HepG2 (cell line): Measurements from ENCODE around the gene PFDN2. TPM values are rescaled to one million over a fixed set of nuclear protein-coding genes. Genes with fewer than 3 reads are reported as not detected.

ENCODE experiments used
- AGO2 ChIP-seq: fragments of 200-400 bp; formaldehyde crosslinking; optimal IDR thresholded peaks from 2 replicates; pipeline ENCODE3; 2017; ENCODE audit warnings: mild to moderate bottlenecking, low read depth, low read length, moderate library complexity
- ATF1 ChIP-seq: IDR thresholded peaks from 2 replicates; pipeline ENCODE4 v1.6.1; 2016; ENCODE audit warnings: mild to moderate bottlenecking, control low read depth
- CBX5 ChIP-seq: sonication (generic); formaldehyde crosslinking; IDR thresholded peaks from 2 replicates; pipeline ENCODE4 v1.4.0; 2020; ENCODE audit warnings: missing genetic modification reagents, borderline replicate concordance
- GMEB2 ChIP-seq: IDR thresholded peaks from 2 replicates; pipeline ENCODE4 v1.6.1; 2016; ENCODE audit warnings: missing biosample characterization, missing genetic modification reagents, low read depth
- MEIS1 ChIP-seq: sonication (generic); formaldehyde crosslinking; IDR thresholded peaks from 2 replicates; pipeline ENCODE4 v1.9.0; 2021; ENCODE audit warnings: mild to moderate bottlenecking, missing genetic modification reagents, moderate library complexity, borderline replicate concordance
- SAFB2 ChIP-seq: sonication (generic); formaldehyde crosslinking; IDR thresholded peaks from 2 replicates; pipeline ENCODE4 v1.5.1; 2020; ENCODE audit warnings: missing genetic modification reagents, low read depth, mild to moderate bottlenecking, borderline replicate concordance
- SETDB1 ChIP-seq: sonication (generic); formaldehyde crosslinking; IDR thresholded peaks from 2 replicates; pipeline ENCODE4 v1.5.1; 2020; ENCODE audit warnings: missing genetic modification reagents, mild to moderate bottlenecking, borderline replicate concordance
- ZFAT ChIP-seq: sonication (generic); formaldehyde crosslinking; conservative IDR thresholded peaks from 2 replicates; pipeline ENCODE4 v1.8.1; 2023; ENCODE audit warnings: missing genetic modification reagents, inconsistent platforms
- ZNF205 ChIP-seq: IDR thresholded peaks from 2 replicates; pipeline ENCODE4 v1.6.1; 2018; ENCODE audit warnings: missing biosample characterization, missing genetic modification reagents
- ZNF619 ChIP-seq: sonication (generic); formaldehyde crosslinking; IDR thresholded peaks from 2 replicates; pipeline ENCODE4 v1.4.0; 2020; ENCODE audit warnings: mild to moderate bottlenecking, missing genetic modification reagents
- ZNF713 ChIP-seq: sonication (generic); formaldehyde crosslinking; IDR thresholded peaks from 2 replicates; pipeline ENCODE4 v1.4.0; 2020; ENCODE audit warnings: mild to moderate bottlenecking, missing genetic modification reagents
- ZNF768 ChIP-seq: sonication (generic); formaldehyde crosslinking; IDR thresholded peaks from 2 replicates; pipeline ENCODE4 v1.4.0; 2020; ENCODE audit warnings: missing genetic modification reagents
- polyA plus RNA-seq, 8 experiments: library from polyadenylated mRNA; depleted of rRNA in 3 of 8; stranded (reverse) in 7 of 8; unstranded in 1 of 8; fragments of >200 nt; fragmentation: Illumina TruSeq in 4 of 8; extraction: Trizol in 4 of 8; gene quantifications; 2 replicates each; pipeline versions ENCODE4 v1.2.1 to v1.2.3, GENCODE V29; 2011 to 2016; ENCODE audit warnings: low read depth in 4 of 8, missing spikeins in 1 of 8, mixed read lengths in 1 of 8; ENCODE audit not compliant: insufficient read depth in 1 of 8
- total RNA-seq, 5 experiments: library from RNA; depleted of rRNA; stranded (reverse); fragments of >200 nt; fragmentation: Illumina TruSeq; extraction: Trizol; gene quantifications; 2 replicates each; pipeline ENCODE4 v1.2.3, GENCODE V29; 2016; ENCODE audit warnings: low read depth in 1 of 5
- TF ChIP-seq, protein P1 (sequence below): sonication (generic); formaldehyde crosslinking; IDR thresholded peaks from 2 replicates; pipeline ENCODE4 v1.4.0; 2020; ENCODE audit warnings: missing genetic modification reagents
- TF ChIP-seq, protein P2 (sequence below): sonication (generic); formaldehyde crosslinking; IDR thresholded peaks from 2 replicates; pipeline ENCODE4 v1.4.0; 2020; ENCODE audit warnings: missing genetic modification reagents, borderline replicate concordance
- TF ChIP-seq, protein P3 (sequence below): sonication (generic); formaldehyde crosslinking; IDR thresholded peaks from 2 replicates; pipeline ENCODE4 v1.5.1; 2020; ENCODE audit warnings: mild to moderate bottlenecking, missing genetic modification reagents, moderate library complexity

The PFDN2 gene
- total and polyA plus RNA-seq, 2 of the 13 experiments (the other 11 are each of a cell fraction or from before 2014, with no cell fraction given), result 62.6 to 63.6 TPM

DNA sequence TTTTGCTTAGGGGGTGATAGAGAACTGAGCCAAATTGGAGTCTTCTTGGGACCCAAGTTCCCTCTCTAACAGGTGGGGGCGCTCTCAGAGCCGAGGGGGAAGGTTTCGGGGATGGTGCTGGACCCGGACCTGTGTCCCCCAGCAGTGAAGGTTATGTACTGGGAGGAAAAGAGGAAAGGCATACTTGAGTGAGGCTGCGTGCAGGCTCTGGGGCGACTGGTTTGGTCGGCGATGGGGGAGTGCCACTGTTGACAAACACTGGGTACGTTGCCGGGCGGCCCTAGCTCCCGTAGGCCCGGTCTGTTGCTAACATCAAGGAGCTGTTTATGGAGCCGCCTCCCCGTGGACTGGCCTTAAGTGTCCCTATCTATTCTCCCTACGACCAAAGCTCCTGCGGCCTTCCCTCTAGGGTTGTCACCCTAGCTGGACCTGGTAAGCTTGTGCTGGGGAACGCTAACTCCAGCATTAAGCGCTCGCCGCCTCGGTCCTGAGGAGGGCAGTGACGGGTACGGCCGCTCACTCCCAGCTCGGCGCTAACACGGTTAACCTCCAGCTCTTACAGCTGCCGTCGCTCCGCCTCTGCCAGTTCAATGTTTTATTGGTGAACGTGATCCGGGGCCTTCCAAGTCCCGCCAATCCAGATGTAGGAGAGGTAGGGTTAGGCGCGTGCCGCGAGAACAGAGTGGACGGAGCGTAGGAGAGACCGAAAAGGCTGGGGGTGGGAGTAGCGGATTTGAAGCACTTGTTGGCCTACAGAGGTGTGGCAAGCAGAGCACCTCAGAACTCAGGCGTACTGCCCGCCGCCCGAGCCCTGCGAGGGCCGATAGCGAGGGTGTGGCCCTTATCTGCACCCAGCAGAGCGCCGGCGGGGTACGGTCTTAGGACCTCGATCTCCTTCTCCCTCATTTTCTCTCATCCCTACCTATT, 48.2 kb upstream of the PFDN2 start, which contains the start of gene PPOX (continued):
- TF ChIP-seq, protein P1, sequence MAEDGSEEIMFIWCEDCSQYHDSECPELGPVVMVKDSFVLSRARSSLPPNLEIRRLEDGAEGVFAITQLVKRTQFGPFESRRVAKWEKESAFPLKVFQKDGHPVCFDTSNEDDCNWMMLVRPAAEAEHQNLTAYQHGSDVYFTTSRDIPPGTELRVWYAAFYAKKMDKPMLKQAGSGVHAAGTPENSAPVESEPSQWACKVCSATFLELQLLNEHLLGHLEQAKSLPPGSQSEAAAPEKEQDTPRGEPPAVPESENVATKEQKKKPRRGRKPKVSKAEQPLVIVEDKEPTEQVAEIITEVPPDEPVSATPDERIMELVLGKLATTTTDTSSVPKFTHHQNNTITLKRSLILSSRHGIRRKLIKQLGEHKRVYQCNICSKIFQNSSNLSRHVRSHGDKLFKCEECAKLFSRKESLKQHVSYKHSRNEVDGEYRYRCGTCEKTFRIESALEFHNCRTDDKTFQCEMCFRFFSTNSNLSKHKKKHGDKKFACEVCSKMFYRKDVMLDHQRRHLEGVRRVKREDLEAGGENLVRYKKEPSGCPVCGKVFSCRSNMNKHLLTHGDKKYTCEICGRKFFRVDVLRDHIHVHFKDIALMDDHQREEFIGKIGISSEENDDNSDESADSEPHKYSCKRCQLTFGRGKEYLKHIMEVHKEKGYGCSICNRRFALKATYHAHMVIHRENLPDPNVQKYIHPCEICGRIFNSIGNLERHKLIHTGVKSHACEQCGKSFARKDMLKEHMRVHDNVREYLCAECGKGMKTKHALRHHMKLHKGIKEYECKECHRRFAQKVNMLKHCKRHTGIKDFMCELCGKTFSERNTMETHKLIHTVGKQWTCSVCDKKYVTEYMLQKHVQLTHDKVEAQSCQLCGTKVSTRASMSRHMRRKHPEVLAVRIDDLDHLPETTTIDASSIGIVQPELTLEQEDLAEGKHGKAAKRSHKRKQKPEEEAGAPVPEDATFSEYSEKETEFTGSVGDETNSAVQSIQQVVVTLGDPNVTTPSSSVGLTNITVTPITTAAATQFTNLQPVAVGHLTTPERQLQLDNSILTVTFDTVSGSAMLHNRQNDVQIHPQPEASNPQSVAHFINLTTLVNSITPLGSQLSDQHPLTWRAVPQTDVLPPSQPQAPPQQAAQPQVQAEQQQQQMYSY (CRISPR knock-in tag), result no peak
- TF ChIP-seq CBX5 (CRISPR knock-in tag) (no peak), ZNF619 (CRISPR knock-in tag) (0 out of 2 replicates have a peak, but pooled peaks have one; percentile 54), ATF1 (peak; percentile 57), SETDB1 (CRISPR knock-in tag) (no peak), MEIS1 (CRISPR knock-in tag) (peak; percentile 11; the same call in 1 of the 2 replicates), ZNF713 (0 out of 2 replicates have a peak, but pooled peaks have one; percentile 52), ZFAT (CRISPR knock-in tag) (no peak), ZNF205 (no peak), AGO2 (peak; percentile 46), ZNF768 (CRISPR knock-in tag) (0 out of 2 replicates have a peak, but pooled peaks have one; percentile 32), GMEB2 (CRISPR knock-in tag) (no peak), SAFB2 (CRISPR knock-in tag) (peak; percentile 49; the same call in 1 of the 2 replicates)
- TF ChIP-seq, protein P2, sequence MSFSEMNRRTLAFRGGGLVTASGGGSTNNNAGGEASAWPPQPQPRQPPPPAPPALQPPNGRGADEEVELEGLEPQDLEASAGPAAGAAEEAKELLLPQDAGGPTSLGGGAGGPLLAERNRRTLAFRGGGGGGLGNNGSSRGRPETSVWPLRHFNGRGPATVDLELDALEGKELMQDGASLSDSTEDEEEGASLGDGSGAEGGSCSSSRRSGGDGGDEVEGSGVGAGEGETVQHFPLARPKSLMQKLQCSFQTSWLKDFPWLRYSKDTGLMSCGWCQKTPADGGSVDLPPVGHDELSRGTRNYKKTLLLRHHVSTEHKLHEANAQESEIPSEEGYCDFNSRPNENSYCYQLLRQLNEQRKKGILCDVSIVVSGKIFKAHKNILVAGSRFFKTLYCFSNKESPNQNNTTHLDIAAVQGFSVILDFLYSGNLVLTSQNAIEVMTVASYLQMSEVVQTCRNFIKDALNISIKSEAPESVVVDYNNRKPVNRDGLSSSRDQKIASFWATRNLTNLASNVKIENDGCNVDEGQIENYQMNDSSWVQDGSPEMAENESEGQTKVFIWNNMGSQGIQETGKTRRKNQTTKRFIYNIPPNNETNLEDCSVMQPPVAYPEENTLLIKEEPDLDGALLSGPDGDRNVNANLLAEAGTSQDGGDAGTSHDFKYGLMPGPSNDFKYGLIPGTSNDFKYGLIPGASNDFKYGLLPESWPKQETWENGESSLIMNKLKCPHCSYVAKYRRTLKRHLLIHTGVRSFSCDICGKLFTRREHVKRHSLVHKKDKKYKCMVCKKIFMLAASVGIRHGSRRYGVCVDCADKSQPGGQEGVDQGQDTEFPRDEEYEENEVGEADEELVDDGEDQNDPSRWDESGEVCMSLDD (CRISPR knock-in tag), result no peak
- TF ChIP-seq, protein P3, sequence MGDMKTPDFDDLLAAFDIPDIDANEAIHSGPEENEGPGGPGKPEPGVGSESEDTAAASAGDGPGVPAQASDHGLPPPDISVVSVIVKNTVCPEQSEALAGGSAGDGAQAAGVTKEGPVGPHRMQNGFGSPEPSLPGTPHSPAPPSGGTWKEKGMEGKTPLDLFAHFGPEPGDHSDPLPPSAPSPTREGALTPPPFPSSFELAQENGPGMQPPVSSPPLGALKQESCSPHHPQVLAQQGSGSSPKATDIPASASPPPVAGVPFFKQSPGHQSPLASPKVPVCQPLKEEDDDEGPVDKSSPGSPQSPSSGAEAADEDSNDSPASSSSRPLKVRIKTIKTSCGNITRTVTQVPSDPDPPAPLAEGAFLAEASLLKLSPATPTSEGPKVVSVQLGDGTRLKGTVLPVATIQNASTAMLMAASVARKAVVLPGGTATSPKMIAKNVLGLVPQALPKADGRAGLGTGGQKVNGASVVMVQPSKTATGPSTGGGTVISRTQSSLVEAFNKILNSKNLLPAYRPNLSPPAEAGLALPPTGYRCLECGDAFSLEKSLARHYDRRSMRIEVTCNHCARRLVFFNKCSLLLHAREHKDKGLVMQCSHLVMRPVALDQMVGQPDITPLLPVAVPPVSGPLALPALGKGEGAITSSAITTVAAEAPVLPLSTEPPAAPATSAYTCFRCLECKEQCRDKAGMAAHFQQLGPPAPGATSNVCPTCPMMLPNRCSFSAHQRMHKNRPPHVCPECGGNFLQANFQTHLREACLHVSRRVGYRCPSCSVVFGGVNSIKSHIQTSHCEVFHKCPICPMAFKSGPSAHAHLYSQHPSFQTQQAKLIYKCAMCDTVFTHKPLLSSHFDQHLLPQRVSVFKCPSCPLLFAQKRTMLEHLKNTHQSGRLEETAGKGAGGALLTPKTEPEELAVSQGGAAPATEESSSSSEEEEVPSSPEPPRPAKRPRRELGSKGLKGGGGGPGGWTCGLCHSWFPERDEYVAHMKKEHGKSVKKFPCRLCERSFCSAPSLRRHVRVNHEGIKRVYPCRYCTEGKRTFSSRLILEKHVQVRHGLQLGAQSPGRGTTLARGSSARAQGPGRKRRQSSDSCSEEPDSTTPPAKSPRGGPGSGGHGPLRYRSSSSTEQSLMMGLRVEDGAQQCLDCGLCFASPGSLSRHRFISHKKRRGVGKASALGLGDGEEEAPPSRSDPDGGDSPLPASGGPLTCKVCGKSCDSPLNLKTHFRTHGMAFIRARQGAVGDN (CRISPR knock-in tag), result peak; percentile 89
